Rectal smooth muscle tissue (tissue), 1 donor: ENCODE measurements around the gene ANAPC16.

Experiments used
- H3K27ac ChIP-seq: one replicate; pipeline ENCODE4 v1.7.0; 2013; ENCODE audit warnings: low read depth, low read length, inconsistent platforms
- H3K27me3 ChIP-seq: one replicate; pipeline ENCODE4 v1.7.0; 2013; ENCODE audit warnings: low read length; ENCODE audit not compliant: control insufficient read depth, insufficient read depth
- H3K36me3 ChIP-seq: one replicate; pipeline ENCODE4 v1.7.0; 2013; ENCODE audit warnings: low read length; ENCODE audit not compliant: control insufficient read depth, insufficient read depth
- H3K4me1 ChIP-seq: one replicate; pipeline ENCODE4 v1.7.0; 2013; ENCODE audit warnings: low read length; ENCODE audit not compliant: control insufficient read depth, insufficient read depth
- H3K4me3 ChIP-seq: one replicate; pipeline ENCODE4 v1.7.0; 2013; ENCODE audit warnings: low read length
- H3K9ac ChIP-seq: one replicate; pipeline ENCODE4 v1.7.0; 2013; ENCODE audit warnings: low read length

The ANAPC16 gene

GRCh38 chr10:72215611-72216549 is at the start of gene ANAPC16, which contains the start of gene ASCC1:
Gene ANAPC16, plus strand, starts transcription at chr10:72216012. Its CDS starts 7,903 bp downstream, at chr10:72223915.
Gene ASCC1, minus strand, starts transcription at chr10:72216276. Its CDS starts 2,978 bp downstream, at chr10:72213298.
- Histone ChIP-seq H3K27me3 (no peaks in the 10 kb centered on the region), H3K9ac (peak within 1 kb of the TSS; percentile 79), H3K36me3 (no peaks in the 10 kb centered on the region), H3K27ac (peak within 1 kb of the TSS; percentile 86), H3K4me3 (peak within 1 kb of the TSS; percentile 94), H3K4me1 (peaks cover 7% of the 10 kb centered on the region)

GRCh38 chr10:72167118-72167517 is 48.7 kb upstream of the ANAPC16 start:
- Histone ChIP-seq H3K27me3 (no peaks in the 10 kb centered on the region), H3K4me1 (no peaks in the 10 kb centered on the region), H3K9ac (no peak overlapping the region), H3K4me3 (no peak overlapping the region), H3K36me3 (no peaks in the 10 kb centered on the region), H3K27ac (no peak overlapping the region)

- no peaks in the 10 kb centered on the region for H3K27me3 ChIP-seq
- no peaks in the 10 kb centered on the region for H3K36me3 ChIP-seq
- no peaks in the 10 kb centered on the region for H3K4me1 ChIP-seq
- no peak overlapping the region for H3K27ac ChIP-seq
- no peak overlapping the region for H3K4me3 ChIP-seq
- no peak overlapping the region for H3K9ac ChIP-seq
Observed at GRCh38 chr10:72170263-72170662, 45.5 kb upstream of the ANAPC16 start.

GRCh38 chr10:72170733-72171132 is 45.1 kb upstream of the ANAPC16 start:
- Histone ChIP-seq H3K4me1 (no peaks in the 10 kb centered on the region), H3K9ac (no peak overlapping the region), H3K27ac (no peak overlapping the region), H3K27me3 (no peaks in the 10 kb centered on the region), H3K36me3 (no peaks in the 10 kb centered on the region), H3K4me3 (no peak overlapping the region)

DNA sequence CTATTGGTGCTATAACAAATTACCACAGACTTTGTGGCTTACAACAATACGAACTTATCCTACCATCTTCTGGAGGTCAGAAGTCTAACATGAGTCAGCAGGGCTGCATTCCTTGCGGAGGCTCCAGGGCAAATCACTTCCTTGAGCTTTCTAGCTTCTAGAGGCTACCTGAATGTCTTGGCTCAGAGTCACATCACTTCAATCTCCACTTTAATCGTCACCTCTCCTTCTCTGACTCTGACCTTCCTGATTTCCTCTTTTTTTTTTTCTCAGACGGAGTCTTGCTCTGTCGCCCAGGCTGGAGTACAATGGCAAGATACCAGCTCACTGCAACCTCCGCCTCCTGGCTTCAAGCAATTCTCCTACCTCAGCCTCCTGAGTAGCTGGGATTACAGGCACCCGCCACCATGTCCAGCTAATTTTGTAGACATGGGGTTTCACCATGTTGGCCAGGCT is 44.6 kb upstream of the ANAPC16 start:
- no peaks in the 10 kb centered on the region for H3K4me1 ChIP-seq
- no peak overlapping the region for H3K27ac ChIP-seq
- H3K36me3 ChIP-seq = no peaks in the 10 kb centered on the region
- H3K4me3 ChIP-seq = no peak overlapping the region
- no peaks in the 10 kb centered on the region for H3K27me3 ChIP-seq
- no peak overlapping the region for H3K9ac ChIP-seq

DNA sequence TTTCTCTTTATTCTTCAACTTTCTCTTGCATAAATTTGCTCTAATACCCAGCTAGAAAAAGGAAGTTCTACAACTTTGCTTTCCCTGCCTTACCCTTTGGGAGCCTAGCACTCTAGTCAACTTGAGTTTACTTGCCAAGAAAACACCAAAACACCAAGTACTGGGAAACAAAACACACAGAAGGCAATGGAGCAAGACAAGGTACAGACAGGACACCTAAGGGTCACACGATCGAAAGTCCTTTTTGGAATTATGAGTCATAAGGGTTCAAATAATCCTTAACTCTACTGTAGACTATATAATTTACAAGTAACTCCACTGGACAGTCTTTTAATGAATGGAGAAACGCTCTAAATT is 42.6 kb upstream of the ANAPC16 start:
- Histone ChIP-seq H3K36me3 (no peaks in the 10 kb centered on the region), H3K4me3 (no peak overlapping the region), H3K27ac (no peak overlapping the region), H3K4me1 (no peaks in the 10 kb centered on the region), H3K9ac (no peak overlapping the region), H3K27me3 (no peaks in the 10 kb centered on the region)

- H3K4me1 ChIP-seq = no peaks in the 10 kb centered on the region
- H3K9ac ChIP-seq = no peak overlapping the region
- H3K27ac ChIP-seq = no peak overlapping the region
- H3K4me3 ChIP-seq = no peak overlapping the region
- no peaks in the 10 kb centered on the region for H3K36me3 ChIP-seq
- H3K27me3 ChIP-seq = no peaks in the 10 kb centered on the region
Observed at GRCh38 chr10:72173619-72174296, 42.1 kb upstream of the ANAPC16 start.

- H3K9ac ChIP-seq = no peak overlapping the region
- no peaks in the 10 kb centered on the region for H3K27me3 ChIP-seq
- H3K4me3 ChIP-seq = no peak overlapping the region
- no peak overlapping the region for H3K27ac ChIP-seq
- no peaks in the 10 kb centered on the region for H3K4me1 ChIP-seq
- H3K36me3 ChIP-seq = no peaks in the 10 kb centered on the region
Observed at GRCh38 chr10:72174297-72174662, 41.5 kb upstream of the ANAPC16 start.

- Histone ChIP-seq H3K27me3 (no peaks in the 10 kb centered on the region), H3K36me3 (no peaks in the 10 kb centered on the region), H3K4me3 (no peak overlapping the region), H3K9ac (no peak overlapping the region), H3K4me1 (no peaks in the 10 kb centered on the region), H3K27ac (no peak overlapping the region)
Observed at GRCh38 chr10:72175149-72175548, 40.7 kb upstream of the ANAPC16 start.

DNA sequence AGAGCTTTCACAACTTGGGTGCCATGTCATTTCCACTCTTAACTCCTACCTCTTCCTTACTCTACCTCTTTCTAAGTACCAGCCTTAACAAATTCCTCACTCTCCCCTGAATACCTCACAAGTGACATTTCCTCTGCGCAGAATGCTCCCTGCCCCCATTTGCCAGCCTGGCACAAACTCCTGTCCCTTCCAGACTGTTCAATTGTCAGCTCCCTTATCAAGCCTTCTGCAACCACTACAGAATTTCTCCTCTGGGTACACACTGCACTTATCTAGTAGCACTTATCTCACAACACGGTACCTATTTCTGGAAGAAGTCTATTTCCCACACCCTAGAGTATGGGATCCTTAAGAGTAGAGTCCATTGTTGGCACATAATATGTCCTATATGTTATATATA is 39.1 kb upstream of the ANAPC16 start:
- Histone ChIP-seq H3K36me3 (no peaks in the 10 kb centered on the region), H3K4me3 (no peak overlapping the region), H3K27ac (no peak overlapping the region), H3K27me3 (no peaks in the 10 kb centered on the region), H3K9ac (no peak overlapping the region), H3K4me1 (no peaks in the 10 kb centered on the region)

GRCh38 chr10:72177454-72177853 is 38.4 kb upstream of the ANAPC16 start:
- H3K4me3 ChIP-seq = no peak overlapping the region
- H3K27ac ChIP-seq = no peak overlapping the region
- H3K27me3 ChIP-seq = no peaks in the 10 kb centered on the region
- no peaks in the 10 kb centered on the region for H3K4me1 ChIP-seq
- H3K9ac ChIP-seq = no peak overlapping the region
- no peaks in the 10 kb centered on the region for H3K36me3 ChIP-seq

DNA sequence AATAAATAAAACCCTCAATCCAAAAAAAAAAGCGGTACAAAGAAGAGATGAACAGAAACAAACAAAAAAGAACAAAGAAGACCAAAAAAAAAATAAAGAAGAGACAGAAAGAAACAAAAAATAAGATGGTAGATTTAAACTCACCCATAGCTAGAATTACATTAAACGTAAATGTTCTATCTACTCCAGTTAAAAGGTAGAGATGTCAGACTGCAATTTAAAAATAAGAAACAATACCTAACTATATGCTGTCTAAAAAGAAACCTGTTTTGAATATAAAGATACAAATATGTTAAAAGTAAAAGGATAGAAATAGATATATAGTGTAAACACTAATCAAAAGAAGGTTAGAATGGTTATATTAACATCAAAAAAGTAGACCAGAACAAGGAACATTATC is 31.7 kb upstream of the ANAPC16 start:
- Histone ChIP-seq H3K27me3 (no peaks in the 10 kb centered on the region), H3K36me3 (no peaks in the 10 kb centered on the region), H3K9ac (no peak overlapping the region), H3K4me1 (peaks cover 2% of the 10 kb centered on the region), H3K4me3 (no peak overlapping the region), H3K27ac (no peak overlapping the region)
